MM.1S (cell line): ENCODE measurements around the gene LHFPL4.
A peak's percentile ranks its signal among the peaks of the same experiment; 100 is the strongest.

Experiments used
- DNase-seq: peaks from one replicate; pipeline ENCODE4 v3.0.0-alpha.2; 2015
- H2AFZ ChIP-seq: fragments of 300-600 bp; sonication (generic); 2 replicates; pipeline ENCODE4 v1.6.0; 2016; ENCODE audit warnings: antibody characterized with exemption, low read length
- H3F3A ChIP-seq: fragments of 300-600 bp; sonication (generic); 2 replicates; pipeline ENCODE4 v1.6.1; 2016; ENCODE audit warnings: mild to moderate bottlenecking, antibody characterized with exemption, low read length, moderate library complexity, mixed read lengths; ENCODE audit not compliant: insufficient read depth
- H3K27ac ChIP-seq: fragments of 300-600 bp; sonication (generic); 2 replicates; pipeline ENCODE4 v1.5.1; 2016; ENCODE audit warnings: mild to moderate bottlenecking, low read length
- H3K27me3 ChIP-seq: fragments of 300-600 bp; sonication (generic); replicated peaks from 2 replicates; pipeline ENCODE4 v1.6.0; 2016; ENCODE audit warnings: low read length; ENCODE audit not compliant: insufficient read depth
- H3K36me3 ChIP-seq: fragments of 300-600 bp; sonication (generic); replicated peaks from 2 replicates; pipeline ENCODE4 v1.6.1; 2016; ENCODE audit warnings: mild to moderate bottlenecking, low read length, mixed read lengths; ENCODE audit not compliant: insufficient read depth
- H3K4me1 ChIP-seq: fragments of 300-600 bp; sonication (generic); 2 replicates; pipeline ENCODE4 v1.6.1; 2016; ENCODE audit warnings: low read length, mixed read lengths
- H3K4me2 ChIP-seq: fragments of 300-600 bp; sonication (generic); 2 replicates; pipeline ENCODE4 v1.6.0; 2016; ENCODE audit warnings: low read depth, low read length
- H3K4me3 ChIP-seq: fragments of 300-600 bp; sonication (generic); 2 replicates; pipeline ENCODE4 v1.5.1; 2016; ENCODE audit warnings: low read length, mixed read lengths
- H3K79me2 ChIP-seq: fragments of 300-600 bp; sonication (generic); 2 replicates; pipeline ENCODE4 v1.6.1; 2016; ENCODE audit warnings: mixed run types, low read length, mixed read lengths
- H3K9ac ChIP-seq: fragments of 300-600 bp; sonication (generic); 2 replicates; pipeline ENCODE4 v1.6.1; 2016; ENCODE audit warnings: low read length, mixed read lengths
- H3K9me2 ChIP-seq: fragments of 300-600 bp; sonication (generic); replicated peaks from 2 replicates; pipeline ENCODE4 v1.6.1; 2016; ENCODE audit warnings: mild to moderate bottlenecking, low read length, mixed read lengths; ENCODE audit not compliant: insufficient read depth
- H3K9me3 ChIP-seq: fragments of 300-600 bp; sonication (generic); replicated peaks from 2 replicates; pipeline ENCODE4 v1.6.1; 2016; ENCODE audit warnings: mild to moderate bottlenecking, low read length, mixed read lengths; ENCODE audit not compliant: insufficient read depth
- H4K20me1 ChIP-seq: fragments of 300-600 bp; sonication (generic); 2 replicates; pipeline ENCODE4 v1.6.1; 2016; ENCODE audit warnings: mild to moderate bottlenecking, low read length, moderate library complexity, mixed read lengths; ENCODE audit not compliant: insufficient read depth
- CTCF ChIP-seq: fragments of 300-600 bp; sonication (generic); IDR thresholded peaks from 2 replicates; pipeline ENCODE4 v1.5.1; 2016; ENCODE audit warnings: antibody characterized with exemption, low read length, mixed read lengths
- EZH2 ChIP-seq: fragments of 300-600 bp; sonication (generic); optimal IDR thresholded peaks from 2 replicates; pipeline ENCODE3; 2017; ENCODE audit warnings: low read depth, mild to moderate bottlenecking, antibody characterized with exemption, low read length, mixed read lengths
- EZH2phosphoT487 ChIP-seq: fragments of 300-600 bp; sonication (generic); IDR thresholded peaks from 2 replicates; pipeline ENCODE4 v1.6.1; 2018; ENCODE audit warnings: antibody characterized with exemption, low read length

The LHFPL4 gene

GRCh38 chr3:9501226-9501625 is 52.4 kb downstream of the LHFPL4 start:
- Histone ChIP-seq H3K9me3 (no peaks in the 10 kb centered on the region), H3K27ac (no peak overlapping the region), H3K9me2 (no peaks in the 10 kb centered on the region), H2AFZ (no peak overlapping the region), H3K4me2 (no peak overlapping the region), H3K27me3 (no peaks in the 10 kb centered on the region; the same call in 1 of the 2 replicates), H3K36me3 (no peaks in the 10 kb centered on the region), H3F3A (no peaks in the 10 kb centered on the region), H3K4me1 (no peaks in the 10 kb centered on the region), H3K79me2 (no peaks in the 10 kb centered on the region), H4K20me1 (no peaks in the 10 kb centered on the region), H3K9ac (no peak overlapping the region), H3K4me3 (no peak overlapping the region)
- DNase-seq: no peak
- TF ChIP-seq CTCF: no peak
- no peak for TF ChIP-seq EZH2phosphoT487
- TF ChIP-seq EZH2: no peak

DNA sequence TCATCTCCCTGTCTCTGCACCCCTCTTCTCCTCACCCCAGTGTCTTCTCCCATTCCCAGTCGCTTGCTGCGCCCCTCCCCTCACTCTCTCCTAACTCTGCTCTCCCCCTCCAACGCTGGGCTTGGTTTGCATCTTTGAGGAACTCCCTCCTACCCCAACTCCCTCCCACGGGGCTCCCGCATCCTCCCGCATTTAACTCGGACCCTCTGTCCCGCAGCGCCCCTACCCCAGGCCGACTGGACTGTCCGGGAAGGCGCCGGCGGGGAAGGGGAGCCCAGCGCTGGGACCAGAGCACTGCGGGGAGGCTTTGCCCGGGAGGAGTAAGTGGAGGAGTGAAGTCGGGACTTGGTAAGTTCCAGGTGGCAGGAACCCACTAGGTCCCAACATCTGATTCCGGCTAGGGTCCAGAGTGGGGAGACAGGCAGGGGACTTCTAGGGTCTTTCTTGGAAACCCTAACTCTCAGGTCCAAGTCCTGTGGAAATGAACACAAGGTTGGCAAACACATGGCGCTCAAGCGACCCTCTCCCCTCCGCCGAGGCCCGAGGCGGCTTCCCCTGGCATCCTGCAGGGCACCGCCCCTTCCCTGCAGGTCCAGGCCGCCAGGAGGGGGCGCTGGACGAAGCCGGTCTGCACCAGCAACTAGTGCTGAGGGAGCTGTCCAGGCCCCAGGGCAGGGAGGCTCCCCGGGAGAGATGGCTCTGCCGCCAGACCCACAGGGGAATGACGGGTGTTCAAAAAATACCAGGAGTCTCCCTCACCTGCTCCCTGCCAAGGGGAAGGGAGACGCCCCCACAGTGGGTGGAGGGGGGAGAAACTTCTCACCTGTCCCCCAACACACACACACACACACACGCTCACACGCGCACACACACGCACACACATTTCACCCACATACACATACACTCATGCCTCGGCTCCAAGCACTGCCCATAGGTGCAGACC is 53.2 kb downstream of the LHFPL4 start:
- H2AFZ ChIP-seq: no peak overlapping the region
- no peaks in the 10 kb centered on the region for H3F3A ChIP-seq
- no peak overlapping the region for H3K9ac ChIP-seq
- H3K27ac ChIP-seq: no peak overlapping the region
- TF ChIP-seq CTCF (peak; percentile 80), EZH2phosphoT487 (no peak)
- H4K20me1 ChIP-seq: no peaks in the 10 kb centered on the region
- no peaks in the 10 kb centered on the region for H3K36me3 ChIP-seq
- no peaks in the 10 kb centered on the region for H3K79me2 ChIP-seq
- H3K4me3 ChIP-seq: no peak overlapping the region
- peak; percentile 58 for DNase-seq
- H3K9me3 ChIP-seq: no peaks in the 10 kb centered on the region
- 0 out of 2 replicates have a peak overlapping the region, but pooled peaks have one; percentile 15 for H3K4me2 ChIP-seq
- no peaks in the 10 kb centered on the region for H3K4me1 ChIP-seq
- H3K27me3 ChIP-seq: no peaks in the 10 kb centered on the region; the same call in 1 of the 2 replicates
- no peaks in the 10 kb centered on the region for H3K9me2 ChIP-seq

GRCh38 chr3:9499455-9500107 is 54.0 kb downstream of the LHFPL4 start:
- no peak overlapping the region for H3K4me2 ChIP-seq
- TF ChIP-seq EZH2 (no peak), EZH2phosphoT487 (no peak), CTCF (no peak)
- H4K20me1 ChIP-seq: no peaks in the 10 kb centered on the region
- H3K9me2 ChIP-seq: no peaks in the 10 kb centered on the region
- H3K4me1 ChIP-seq: no peaks in the 10 kb centered on the region
- H2AFZ ChIP-seq: no peak overlapping the region
- H3K27me3 ChIP-seq: no peaks in the 10 kb centered on the region; the same call in 1 of the 2 replicates
- H3K27ac ChIP-seq: no peak overlapping the region
- no peaks in the 10 kb centered on the region for H3K79me2 ChIP-seq
- H3K9ac ChIP-seq: no peak overlapping the region
- no peaks in the 10 kb centered on the region for H3K9me3 ChIP-seq
- no peak overlapping the region for H3K4me3 ChIP-seq
- DNase-seq: no peak
- H3F3A ChIP-seq: no peaks in the 10 kb centered on the region
- no peaks in the 10 kb centered on the region for H3K36me3 ChIP-seq
